ENCODE data around the gene ADCY5. TPM values are rescaled to one million over a fixed set of nuclear protein-coding genes. Genes with fewer than 3 reads are reported as not detected.
A peak's percentile ranks its signal among the peaks of the same experiment; 100 is the strongest.

ADCY5 gene
- total RNA-seq, 2 donors from 2014 or later, result 105 to 163 TPM

- Histone ChIP-seq H3K4me3 (no peak overlapping the region), H3K4me1 (no peaks in the 10 kb centered on the region), H3K9me3 (no peaks in the 10 kb centered on the region), H3K36me3 (peaks cover 44% of the 10 kb centered on the region), H3K27ac (no peak overlapping the region), H3K27me3 (no peaks in the 10 kb centered on the region)
- no peak for TF ChIP-seq CTCF (IDR thresholded peaks at IDR 0.05)
- no peak for DNase-seq (ENCODE audit: low spot score)
Observed at GRCh38 chr3:123292321-123293310, 156.3 kb downstream of the ADCY5 start.

- Histone ChIP-seq H3K9me3 (no peaks in the 10 kb centered on the region), H3K4me3 (no peak overlapping the region), H3K4me1 (no peaks in the 10 kb centered on the region), H3K27ac (no peak overlapping the region), H3K27me3 (no peaks in the 10 kb centered on the region), H3K36me3 (peaks cover 47% of the 10 kb centered on the region)
- no peak for DNase-seq (ENCODE audit: low spot score)
- TF ChIP-seq CTCF (IDR thresholded peaks at IDR 0.05), result no peak
Observed at GRCh38 chr3:123291404-123291803, 157.5 kb downstream of the ADCY5 start.

DNA sequence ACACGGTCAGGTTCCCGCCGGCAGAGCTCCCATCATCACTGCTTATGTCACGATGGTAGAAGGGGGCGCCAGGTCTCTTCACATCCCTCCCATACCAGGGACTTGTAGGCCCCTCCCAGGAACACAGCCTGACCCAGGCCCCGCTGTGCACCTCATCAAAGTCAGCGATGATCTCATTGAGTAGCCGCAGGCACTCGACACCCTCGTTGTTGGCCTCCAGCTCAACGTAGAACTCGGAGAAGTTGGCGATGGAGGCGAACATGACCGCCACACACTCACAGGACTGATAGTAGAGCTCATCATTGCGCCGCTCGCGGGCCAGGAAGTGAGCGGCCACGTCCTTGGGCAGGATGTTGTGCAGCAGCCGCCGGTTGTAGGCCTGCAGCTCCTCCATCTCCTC, 157.9 kb downstream of the ADCY5 start:
- Histone ChIP-seq H3K4me1 (no peaks in the 10 kb centered on the region), H3K36me3 (peaks cover 49% of the 10 kb centered on the region), H3K27ac (no peak overlapping the region), H3K27me3 (no peaks in the 10 kb centered on the region), H3K9me3 (no peaks in the 10 kb centered on the region), H3K4me3 (no peak overlapping the region)
- no peak for TF ChIP-seq CTCF (IDR thresholded peaks at IDR 0.05)
- no peak for DNase-seq (ENCODE audit: low spot score)

DNA sequence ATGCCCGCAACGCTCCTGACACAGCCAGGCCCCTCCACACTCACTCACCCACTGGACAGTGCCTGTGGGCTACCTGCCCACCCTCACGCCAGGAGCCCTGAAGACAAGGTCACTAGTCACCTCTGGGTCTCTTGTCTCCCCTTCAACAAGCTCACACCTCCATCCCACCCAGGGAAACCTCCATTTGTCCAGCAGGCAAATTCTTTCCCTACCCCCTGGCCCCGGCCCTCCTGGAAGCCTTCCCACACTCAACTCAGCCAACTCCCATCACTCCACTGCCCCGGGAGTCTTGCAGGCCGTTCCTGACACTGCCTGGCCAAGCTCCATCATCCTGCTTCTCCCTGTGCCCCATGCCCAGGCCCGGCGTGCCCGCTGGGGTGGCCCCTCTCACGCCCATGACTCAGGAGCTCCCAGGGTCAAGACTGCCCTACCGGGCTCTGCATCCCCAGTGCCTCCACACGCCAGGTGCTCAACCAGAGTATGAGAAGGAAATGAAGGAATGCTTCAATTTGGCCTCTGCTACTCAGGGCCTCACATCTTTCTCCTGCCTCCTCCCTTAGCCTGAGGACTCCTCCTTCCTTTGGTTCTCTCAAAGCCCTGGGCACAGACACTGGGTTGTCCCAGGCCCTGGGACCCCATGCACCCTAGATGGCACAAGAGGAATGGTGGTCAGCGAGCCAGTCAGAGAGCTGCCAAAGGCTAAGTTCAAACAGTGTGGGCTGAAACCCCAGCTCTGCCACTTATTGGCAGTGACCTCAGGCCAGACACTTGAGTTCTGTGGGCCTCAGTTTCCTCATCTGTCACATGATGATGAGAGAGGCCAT, 158.6 kb downstream of the ADCY5 start:
- TF ChIP-seq CTCF (IDR thresholded peaks at IDR 0.05), result no peak
- peak; percentile 50 for DNase-seq (ENCODE audit: low spot score)
- Histone ChIP-seq H3K4me3 (no peak overlapping the region), H3K36me3 (peaks cover 56% of the 10 kb centered on the region), H3K4me1 (peaks cover 0 to 5% of the 10 kb centered on the region in 2 donors), H3K27ac (no peak overlapping the region), H3K27me3 (no peaks in the 10 kb centered on the region), H3K9me3 (no peaks in the 10 kb centered on the region)

GRCh38 chr3:123289391-123290106, 159.3 kb downstream of the ADCY5 start:
- Histone ChIP-seq H3K4me1 (peaks cover 0 to 6% of the 10 kb centered on the region in 2 donors), H3K4me3 (no peak overlapping the region), H3K27ac (no peak overlapping the region), H3K27me3 (no peaks in the 10 kb centered on the region), H3K9me3 (no peaks in the 10 kb centered on the region), H3K36me3 (peaks cover 63% of the 10 kb centered on the region)
- TF ChIP-seq CTCF (IDR thresholded peaks at IDR 0.05), result no peak
- peak; percentile 50 for DNase-seq (ENCODE audit: low spot score)

Measured in right atrium auricular region (tissue), 2 donors.